HL-60 (cell line): Measurements from ENCODE around the gene LAMTOR1.

ENCODE experiments used
- CTCF ChIP-seq: IDR thresholded peaks from one replicate; pipeline ENCODE4 v1.5.1; 2011; ENCODE audit warnings: low read length, control low read depth, inconsistent platforms; ENCODE audit not compliant: insufficient read depth
- POLR2AphosphoS5 ChIP-seq: IDR thresholded peaks from 2 replicates; pipeline ENCODE4 v1.6.1; 2012; ENCODE audit warnings: low read depth
- REST ChIP-seq: IDR thresholded peaks from 2 replicates; pipeline ENCODE4 v1.6.1; 2012; ENCODE audit warnings: low read depth; ENCODE audit not compliant: insufficient replicate concordance

- TF ChIP-seq CTCF = no peak
- TF ChIP-seq REST = no peak
- 0 out of 2 replicates have a peak, but pooled peaks have one; percentile 19 for TF ChIP-seq POLR2AphosphoS5
Observed at GRCh38 chr11:72069787-72070251, 33.3 kb downstream of the LAMTOR1 start.
